Activated CD8-positive, alpha-beta memory T cell treated with anti-CD3 and anti-CD28 coated beads for 24 hours (primary cell): ENCODE results near the gene KIAA0513.

Experiments
- DNase-seq: peaks from one replicate; pipeline ENCODE4 v3.0.0-alpha.2; 2020

The KIAA0513 gene

GRCh38 chr16:85005285-85006069, 22.1 kb upstream of the KIAA0513 start:
- no peak for DNase-seq

DNA sequence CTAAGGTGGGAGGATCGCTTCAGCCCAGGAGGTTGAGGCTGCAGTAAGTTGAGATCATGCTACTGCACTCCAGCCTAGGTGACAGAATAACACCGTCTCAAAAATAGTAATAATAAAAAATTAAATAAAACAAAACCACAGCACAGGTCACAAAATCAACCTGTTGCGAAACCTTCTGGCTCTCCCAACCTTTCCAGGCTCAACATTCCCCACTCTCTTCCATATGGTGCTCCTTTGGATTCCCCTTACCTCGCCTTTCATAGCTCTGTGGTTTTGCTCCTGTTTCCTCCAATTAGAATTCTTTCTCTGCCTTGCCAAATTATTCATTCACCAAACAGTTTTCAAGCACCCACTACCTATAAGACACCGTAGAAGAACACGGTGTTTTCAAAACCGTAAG, 21.0 kb upstream of the KIAA0513 start:
- DNase-seq = no peak

- no peak for DNase-seq
These were observed 19.9 kb upstream of the KIAA0513 start for GRCh38 chr16:85007496-85008214.

DNA sequence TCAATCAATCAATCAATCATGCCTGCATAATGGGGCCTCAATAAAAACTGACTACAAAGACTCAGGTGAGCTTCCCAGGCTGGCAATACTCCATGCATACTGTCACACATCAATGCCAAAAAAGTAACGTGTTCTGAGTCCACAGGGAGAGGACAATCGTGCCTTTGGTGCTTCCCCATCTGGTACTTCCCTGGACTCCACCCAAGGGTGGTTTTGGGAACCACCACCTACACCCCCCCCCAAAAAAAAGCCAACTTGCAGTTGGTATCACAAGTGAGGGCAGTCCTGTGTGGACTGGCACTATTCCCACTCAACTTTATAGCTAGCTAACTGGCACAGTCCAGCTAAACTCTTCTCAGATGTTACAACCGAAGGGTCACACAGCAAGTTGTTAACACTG, 19.3 kb upstream of the KIAA0513 start:
- DNase-seq = no peak

- DNase-seq = no peak
These were observed 17.1 kb upstream of the KIAA0513 start for GRCh38 chr16:85010446-85010930.

- DNase-seq = peak; percentile 94
These were observed 16.4 kb upstream of the KIAA0513 start, which contains the start of gene ZDHHC7 for GRCh38 chr16:85010931-85011845. TSS of gene ZDHHC7 (minus strand) at chr16:85011535. CDS start at chr16:84990618, 20,917 bp downstream.

- no peak for DNase-seq
These were observed 15.7 kb upstream of the KIAA0513 start for GRCh38 chr16:85011846-85012284.

DNA sequence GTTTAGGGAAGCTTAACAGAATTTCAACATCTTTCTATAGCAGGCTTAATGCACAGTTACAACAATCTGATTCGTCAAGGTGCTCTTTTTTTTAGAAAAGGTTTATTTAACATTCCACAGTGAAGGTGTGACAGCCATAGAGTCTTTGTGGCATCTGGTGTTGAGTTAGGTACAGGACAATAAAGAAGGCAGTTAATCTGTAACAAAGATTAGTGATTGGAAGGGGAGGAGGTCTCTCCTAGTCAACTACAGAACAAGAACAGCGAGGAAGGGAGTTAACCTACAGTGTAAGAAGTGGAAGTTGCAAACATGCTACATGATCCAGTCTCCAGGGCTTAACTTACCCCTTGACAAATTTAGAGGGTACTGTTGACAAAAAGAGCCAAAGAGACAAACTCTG, 13.3 kb upstream of the KIAA0513 start:
- no peak for DNase-seq

GRCh38 chr16:85015481-85016187, 12.0 kb upstream of the KIAA0513 start:
- DNase-seq = no peak

- no peak for DNase-seq
These were observed 10.4 kb upstream of the KIAA0513 start for GRCh38 chr16:85017151-85017550.

GRCh38 chr16:85017633-85018032, 10.0 kb upstream of the KIAA0513 start:
- no peak for DNase-seq

DNA sequence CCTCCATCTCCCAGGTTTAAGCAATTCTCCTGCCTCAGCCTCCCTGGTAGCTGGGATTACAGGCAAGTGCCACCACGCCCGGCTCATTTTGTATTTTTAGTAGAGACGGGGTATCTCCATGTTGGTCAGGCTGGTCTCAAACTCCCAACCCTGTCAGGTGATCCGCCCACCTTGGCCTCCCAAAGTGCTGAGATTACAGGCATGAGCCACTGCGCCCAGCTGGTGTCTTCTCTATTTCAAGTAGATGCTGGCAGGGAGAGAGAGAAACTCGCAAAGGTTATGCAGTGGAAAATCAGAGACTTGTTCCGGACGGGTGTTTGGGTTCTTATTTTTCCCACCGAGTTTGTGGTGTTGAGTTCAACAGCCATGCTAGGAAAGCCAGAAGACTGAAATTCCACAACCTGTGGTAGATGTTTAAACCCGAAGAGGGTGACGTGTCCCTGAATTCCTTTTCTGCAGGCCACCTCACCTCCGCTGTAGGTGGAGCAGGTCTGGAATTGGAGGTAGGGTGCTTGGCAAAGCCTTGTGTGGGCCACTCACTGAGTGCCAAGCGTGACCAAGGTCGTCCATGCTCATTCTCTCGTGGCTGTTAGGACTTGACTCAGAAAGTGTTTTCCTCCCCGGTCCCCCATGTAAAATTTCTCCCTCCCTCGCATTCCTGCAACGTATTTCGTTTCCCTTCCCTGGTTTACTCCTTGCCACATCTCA, 8.9 kb upstream of the KIAA0513 start:
- no peak for DNase-seq

GRCh38 chr16:85019659-85020245, 7.8 kb upstream of the KIAA0513 start:
- no peak for DNase-seq

- no peak for DNase-seq
These were observed 1.6 kb upstream of the KIAA0513 start for GRCh38 chr16:85025781-85026653.

- no peak for DNase-seq
These were observed 892 bp upstream of the KIAA0513 start for GRCh38 chr16:85026703-85027102.

- DNase-seq = peak; percentile 63
These were observed 526 bp downstream of the KIAA0513 start for GRCh38 chr16:85027958-85028684.

DNA sequence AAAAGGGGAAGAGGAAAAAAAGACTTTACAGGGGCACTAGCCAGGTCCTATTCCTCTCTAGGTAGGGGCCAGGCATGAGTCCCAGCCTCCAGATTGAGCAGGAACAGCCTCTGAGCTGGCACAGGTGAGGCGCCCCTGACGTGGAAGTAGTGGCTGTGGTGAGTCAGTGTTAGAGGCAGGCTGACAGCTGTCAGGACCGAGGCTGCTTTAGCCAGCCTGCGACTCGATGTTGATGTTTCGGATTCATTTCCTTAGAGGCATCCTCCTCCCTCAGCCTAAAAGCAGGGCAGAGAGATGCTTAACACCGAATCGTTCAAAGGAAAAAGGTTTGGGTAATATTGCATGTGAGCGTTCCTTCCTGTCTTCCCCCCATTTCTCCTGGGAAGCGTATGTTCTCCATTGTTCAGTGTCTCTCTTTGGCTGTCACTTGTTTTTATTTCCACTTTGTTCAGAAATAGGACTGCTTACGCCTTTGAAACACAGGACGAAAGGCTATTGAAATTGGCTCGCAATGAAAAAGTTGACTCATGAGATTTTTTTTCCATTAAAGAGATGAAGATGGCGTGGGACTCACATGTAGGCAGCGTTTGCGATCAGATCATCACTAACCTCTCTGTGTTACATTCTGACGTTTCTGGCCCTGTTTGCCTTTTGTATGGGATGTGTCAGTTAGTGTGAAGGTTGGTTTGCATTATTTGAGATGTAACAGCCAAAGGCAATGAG, 1.3 kb downstream of the KIAA0513 start:
- peak; percentile 79 for DNase-seq

DNA sequence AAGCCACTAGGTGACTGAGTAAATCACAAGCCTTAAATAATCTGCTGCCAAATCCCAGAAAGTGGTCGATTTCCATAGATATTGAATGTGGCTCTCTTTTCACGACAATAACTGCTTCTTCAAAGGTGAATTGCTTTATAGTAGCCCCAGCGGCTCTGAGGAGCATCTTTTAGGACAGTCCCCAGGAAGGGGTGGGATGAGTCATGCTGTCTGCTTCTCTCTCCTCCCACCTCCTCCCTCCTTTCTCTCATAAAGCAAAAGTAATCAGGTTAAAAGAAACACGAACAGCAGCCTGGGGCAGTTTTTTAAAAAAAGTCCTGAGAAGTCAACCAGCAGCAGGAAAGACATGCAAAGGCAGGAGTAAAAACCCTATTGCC, 1.8 kb downstream of the KIAA0513 start:
- peak; percentile 71 for DNase-seq

DNA sequence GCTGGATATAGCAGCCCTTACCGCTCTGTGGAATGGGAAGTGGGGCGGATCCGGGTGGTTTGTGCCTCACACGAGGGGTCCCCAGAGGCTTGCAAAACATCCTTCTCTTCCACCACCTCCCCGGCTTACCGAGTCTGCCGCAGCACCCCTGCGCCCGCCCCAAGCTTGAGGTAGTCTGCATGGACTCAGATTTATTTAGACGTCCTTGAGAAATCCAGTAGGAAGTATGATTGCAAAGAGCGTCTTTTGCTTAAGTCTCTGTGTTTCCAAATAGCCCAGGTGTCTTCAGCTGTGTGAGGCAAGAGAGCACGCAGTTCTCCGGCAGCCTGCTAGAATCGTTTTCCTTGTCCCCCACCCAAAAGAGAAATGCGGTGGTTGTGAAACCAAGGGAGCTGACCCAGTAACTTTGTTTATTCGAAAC, 2.4 kb downstream of the KIAA0513 start:
- no peak for DNase-seq
